ENCODE results near the gene CRY1. TPM values are rescaled to one million over a fixed set of nuclear protein-coding genes. Genes with fewer than 3 reads are reported as not detected.
"Not testable (repeated sequence)": the region's sequence is repeated elsewhere in the genome, so short reads cannot be mapped to it uniquely, and the experiment has no call there.

Gene CRY1
- total RNA-seq, 1 experiment from 2014 or later: 38.0 TPM

GRCh38 chr12:107119091-107119490 is 25.7 kb upstream of the CRY1 start:
- no peaks in the 10 kb centered on the region for H3K4me1 ChIP-seq
- DNase-seq: no peak
- H3K36me3 ChIP-seq: no peaks in the 10 kb centered on the region
- H3K4me3 ChIP-seq: no peak overlapping the region
- H3K9me3 ChIP-seq (replicated peaks): no peaks in the 10 kb centered on the region
- H3K27ac ChIP-seq: no peak overlapping the region
- H3K27me3 ChIP-seq: peaks cover 15% of the 10 kb centered on the region; the same call in 1 of the 2 replicates

GRCh38 chr12:107118624-107119023 is 25.3 kb upstream of the CRY1 start:
- no peaks in the 10 kb centered on the region for H3K9me3 ChIP-seq (replicated peaks)
- H3K4me3 ChIP-seq: no peak overlapping the region
- H3K27me3 ChIP-seq: peaks cover 15% of the 10 kb centered on the region; the same call in 1 of the 2 replicates
- H3K36me3 ChIP-seq: no peaks in the 10 kb centered on the region
- DNase-seq: no peak
- H3K27ac ChIP-seq: no peak overlapping the region
- H3K4me1 ChIP-seq: no peaks in the 10 kb centered on the region

GRCh38 chr12:107115119-107115518 is 21.8 kb upstream of the CRY1 start:
- 0 out of 2 replicates have a peak, but pooled peaks cover 12% of the 10 kb centered on the region for H3K27me3 ChIP-seq
- no peaks in the 10 kb centered on the region for H3K4me1 ChIP-seq
- H3K4me3 ChIP-seq: no peak overlapping the region
- H3K27ac ChIP-seq: no peak overlapping the region
- DNase-seq: no peak
- H3K36me3 ChIP-seq: no peaks in the 10 kb centered on the region
- H3K9me3 ChIP-seq (replicated peaks): no peaks in the 10 kb centered on the region

- no peak for DNase-seq
- Histone ChIP-seq H3K4me1 (no peaks in the 10 kb centered on the region), H3K27ac (no peak overlapping the region), H3K4me3 (no peak overlapping the region), H3K27me3 (0 out of 2 replicates have a peak, but pooled peaks cover 10% of the 10 kb centered on the region), H3K36me3 (no peaks in the 10 kb centered on the region), H3K9me3 (replicated peaks) (no peaks in the 10 kb centered on the region)
Measured at GRCh38 chr12:107111314-107111713, 18.0 kb upstream of the CRY1 start.

GRCh38 chr12:107109726-107110719 is 16.7 kb upstream of the CRY1 start:
- Histone ChIP-seq H3K27ac (no peak overlapping the region), H3K27me3 (0 out of 2 replicates have a peak, but pooled peaks cover 8% of the 10 kb centered on the region), H3K4me1 (no peaks in the 10 kb centered on the region), H3K9me3 (replicated peaks) (no peaks in the 10 kb centered on the region), H3K4me3 (no peak overlapping the region), H3K36me3 (no peaks in the 10 kb centered on the region)
- no peak for DNase-seq

GRCh38 chr12:107108995-107109508 is 15.7 kb upstream of the CRY1 start:
- no peak for DNase-seq
- H3K4me1 ChIP-seq: no peaks in the 10 kb centered on the region
- H3K9me3 ChIP-seq (replicated peaks): no peaks in the 10 kb centered on the region
- no peak overlapping the region for H3K27ac ChIP-seq
- H3K4me3 ChIP-seq: no peak overlapping the region
- 0 out of 2 replicates have a peak, but pooled peaks cover 8% of the 10 kb centered on the region for H3K27me3 ChIP-seq
- no peaks in the 10 kb centered on the region for H3K36me3 ChIP-seq

- H3K27me3 ChIP-seq; H3K36me3 ChIP-seq; H3K9me3 ChIP-seq (replicated peaks): not testable (repeated sequence)
Measured at GRCh38 chr12:107108366-107108765, 15.0 kb upstream of the CRY1 start.

GRCh38 chr12:107107381-107107780 is 14.0 kb upstream of the CRY1 start:
- Histone ChIP-seq H3K4me1 (no peaks in the 10 kb centered on the region), H3K9me3 (replicated peaks) (no peaks in the 10 kb centered on the region), H3K27me3 (0 out of 2 replicates have a peak, but pooled peaks cover 8% of the 10 kb centered on the region), H3K27ac (no peak overlapping the region), H3K4me3 (no peak overlapping the region), H3K36me3 (no peaks in the 10 kb centered on the region)
- DNase-seq: no peak

More at GRCh38 chr12:107108366-107108765, 15.0 kb upstream of the CRY1 start:
- not testable (repeated sequence) for H3K4me1 ChIP-seq, H3K27ac ChIP-seq, H3K4me3 ChIP-seq, DNase-seq

GRCh38 chr12:107106241-107107025 is 13.1 kb upstream of the CRY1 start:
- Histone ChIP-seq H3K27ac (no peak overlapping the region), H3K4me3 (no peak overlapping the region), H3K9me3 (replicated peaks) (no peaks in the 10 kb centered on the region), H3K4me1 (no peaks in the 10 kb centered on the region), H3K36me3 (no peaks in the 10 kb centered on the region), H3K27me3 (0 out of 2 replicates have a peak, but pooled peaks cover 8% of the 10 kb centered on the region)
- DNase-seq: no peak

- Histone ChIP-seq H3K4me3 (no peak overlapping the region), H3K27me3 (0 out of 2 replicates have a peak, but pooled peaks cover 6% of the 10 kb centered on the region), H3K9me3 (replicated peaks) (no peaks in the 10 kb centered on the region), H3K27ac (no peak overlapping the region), H3K4me1 (no peaks in the 10 kb centered on the region), H3K36me3 (no peaks in the 10 kb centered on the region)
- DNase-seq: no peak
Measured at GRCh38 chr12:107105410-107105703, 12.0 kb upstream of the CRY1 start.

GRCh38 chr12:107103516-107103915 is 10.2 kb upstream of the CRY1 start:
- no peaks in the 10 kb centered on the region for H3K4me1 ChIP-seq
- no peak overlapping the region for H3K27ac ChIP-seq
- no peaks in the 10 kb centered on the region for H3K27me3 ChIP-seq
- DNase-seq: no peak
- no peaks in the 10 kb centered on the region for H3K9me3 ChIP-seq (replicated peaks)
- H3K4me3 ChIP-seq: no peak overlapping the region
- H3K36me3 ChIP-seq: no peaks in the 10 kb centered on the region

GRCh38 chr12:107103097-107103496 is 9.7 kb upstream of the CRY1 start:
- H3K27ac ChIP-seq: no peak overlapping the region
- DNase-seq: no peak
- H3K4me3 ChIP-seq: no peak overlapping the region
- no peaks in the 10 kb centered on the region for H3K4me1 ChIP-seq
- no peaks in the 10 kb centered on the region for H3K27me3 ChIP-seq
- no peaks in the 10 kb centered on the region for H3K36me3 ChIP-seq
- H3K9me3 ChIP-seq (replicated peaks): no peaks in the 10 kb centered on the region

GRCh38 chr12:107102294-107102693 is 8.9 kb upstream of the CRY1 start:
- DNase-seq: no peak
- Histone ChIP-seq H3K9me3 (replicated peaks) (no peaks in the 10 kb centered on the region), H3K27me3 (no peaks in the 10 kb centered on the region), H3K4me1 (no peaks in the 10 kb centered on the region), H3K27ac (no peak overlapping the region), H3K4me3 (no peak overlapping the region), H3K36me3 (no peaks in the 10 kb centered on the region)

GRCh38 chr12:107101651-107102050 is 8.3 kb upstream of the CRY1 start:
- H3K4me1 ChIP-seq: no peaks in the 10 kb centered on the region
- no peak for DNase-seq
- no peak overlapping the region for H3K27ac ChIP-seq
- H3K36me3 ChIP-seq: no peaks in the 10 kb centered on the region
- no peaks in the 10 kb centered on the region for H3K27me3 ChIP-seq
- H3K4me3 ChIP-seq: no peak overlapping the region
- H3K9me3 ChIP-seq (replicated peaks): no peaks in the 10 kb centered on the region

GRCh38 chr12:107099917-107100316 is 6.6 kb upstream of the CRY1 start:
- DNase-seq: no peak
- H3K4me1 ChIP-seq: no peaks in the 10 kb centered on the region
- H3K27me3 ChIP-seq: no peaks in the 10 kb centered on the region
- H3K9me3 ChIP-seq (replicated peaks): no peaks in the 10 kb centered on the region
- H3K27ac ChIP-seq: no peak overlapping the region
- no peak overlapping the region for H3K4me3 ChIP-seq
- H3K36me3 ChIP-seq: no peaks in the 10 kb centered on the region
